CD4-positive, CD25-positive, alpha-beta regulatory T cell (primary cell): ENCODE data around the gene S100A3. TPM values are rescaled to one million over a fixed set of nuclear protein-coding genes. Genes with fewer than 3 reads are reported as not detected.
"Not testable (repeated sequence)": the region's sequence is repeated elsewhere in the genome, so short reads cannot be mapped to it uniquely, and the experiment has no call there.

Source experiments
- ATAC-seq, 2 donors: fragments of 150-1000 bp; cut with Tn5 transposase; one replicate each; pipeline ENCODE4 v1.10.0; 2021; ENCODE audit warnings: low read depth in 2 of 2, moderate number of reproducible peaks in 2 of 2, moderate library complexity in 1 of 2
- DNase-seq, 3 donors: peaks; one replicate each; pipeline versions ENCODE4 v3.0.0 to v3.0.0-alpha.2; 2012 to 2022; ENCODE audit warnings: mixed read lengths in 1 of 3
- H3K27ac ChIP-seq: one replicate; pipeline ENCODE4 v1.7.0; 2013; ENCODE audit warnings: mild to moderate bottlenecking, low read length; ENCODE audit not compliant: insufficient read depth, poor library complexity, severe bottlenecking
- H3K27me3 ChIP-seq: one replicate; pipeline ENCODE4 v1.7.0; 2013; ENCODE audit warnings: low read length; ENCODE audit not compliant: control insufficient read depth, insufficient read depth
- H3K36me3 ChIP-seq: one replicate; pipeline ENCODE4 v1.7.0; 2013; ENCODE audit warnings: mild to moderate bottlenecking, low read length, moderate library complexity; ENCODE audit not compliant: control insufficient read depth, insufficient read depth
- H3K4me1 ChIP-seq: 2 replicates; pipeline ENCODE4 v1.7.0; 2013; ENCODE audit warnings: mild to moderate bottlenecking, low read length; ENCODE audit not compliant: insufficient read depth, control insufficient read depth, poor library complexity, severe bottlenecking
- H3K4me3 ChIP-seq: one replicate; pipeline ENCODE4 v1.7.0; 2013; ENCODE audit warnings: low read depth, mild to moderate bottlenecking, low read length, moderate library complexity
- H3K9me3 ChIP-seq, 2 experiments: 1 replicate in 1 of 2; 2 replicates in 1 of 2; pipeline ENCODE4 v1.7.0; 2013; ENCODE audit warnings: low read length in 2 of 2, mild to moderate bottlenecking in 1 of 2, moderate library complexity in 1 of 2; ENCODE audit not compliant: control insufficient read depth in 2 of 2
- H3K27ac Mint-ChIP-seq, 3 donors: one replicate each; pipeline ENCODE4 v1.8.0; 2020 to 2022; ENCODE audit warnings: mild to moderate bottlenecking in 3 of 3, mixed read lengths in 3 of 3, moderate library complexity in 2 of 3
- H3K27me3 Mint-ChIP-seq: one replicate; pipeline ENCODE4 v1.8.0; 2022; ENCODE audit warnings: mild to moderate bottlenecking, mixed read lengths
- H3K36me3 Mint-ChIP-seq: one replicate; pipeline ENCODE4 v1.8.0; 2020; ENCODE audit warnings: mixed read lengths
- H3K4me1 Mint-ChIP-seq, 4 donors: one replicate each; pipeline ENCODE4 v1.8.0; 2020 to 2022; ENCODE audit warnings: mixed read lengths in 4 of 4, mild to moderate bottlenecking in 1 of 4
- H3K4me3 Mint-ChIP-seq, 4 donors: one replicate each; pipeline ENCODE4 v1.8.0; 2020 to 2022; ENCODE audit warnings: mild to moderate bottlenecking in 4 of 4, mixed read lengths in 4 of 4, moderate library complexity in 3 of 4
- H3K9me3 Mint-ChIP-seq, 7 donors: one replicate each; pipeline ENCODE4 v1.8.0; 2020 to 2022; ENCODE audit warnings: mixed read lengths in 7 of 7, mild to moderate bottlenecking in 3 of 7, moderate library complexity in 2 of 7
- polyA plus RNA-seq, 4 donors: library from polyadenylated mRNA; unstranded; fragments of 300-500 nt; fragmentation: Illumina TruSeq; gene quantifications; one replicate each; pipeline ENCODE4 v1.2.3, GENCODE V29; 2021
- total RNA-seq: library from RNA; stranded (reverse); gene quantifications from one replicate; pipeline ENCODE4 v1.2.3, GENCODE V29; 2022

The S100A3 gene
- total and polyA plus RNA-seq, 5 donors from 2014 or later = not detected

GRCh38 chr1:153562021-153562420, 13.0 kb upstream of the S100A3 start:
- H3K36me3 Mint-ChIP-seq, H3K9me3 Mint-ChIP-seq, H3K9me3 ChIP-seq, H3K27me3 ChIP-seq, H3K36me3 ChIP-seq, DNase-seq, H3K27me3 Mint-ChIP-seq, H3K27ac ChIP-seq, H3K4me3 Mint-ChIP-seq, ATAC-seq, H3K4me3 ChIP-seq, H3K27ac Mint-ChIP-seq: not testable (repeated sequence)
- peaks cover 18% of the 10 kb centered on the region for H3K4me1 ChIP-seq
- peaks cover 0 to 19% (median 14%) of the 10 kb centered on the region in 4 donors for H3K4me1 Mint-ChIP-seq

- Histone ChIP-seq H3K27me3 (no peaks in the 10 kb centered on the region), H3K9me3 (no peaks in the 10 kb centered on the region), H3K4me3 (no peak overlapping the region), H3K36me3 (no peaks in the 10 kb centered on the region), H3K4me1 (peaks cover 13% of the 10 kb centered on the region), H3K27ac (no peak overlapping the region)
- Mint-ChIP-seq H3K27me3 (no peaks in the 10 kb centered on the region), H3K36me3 (no peaks in the 10 kb centered on the region), H3K4me1 (peaks cover 0 to 14% (median 9%) of the 10 kb centered on the region in 4 donors), H3K27ac (peak overlapping the region in 1 of 3 donors; percentile 86), H3K4me3 (no peak overlapping the region), H3K9me3 (no peaks in the 10 kb centered on the region)
- ATAC-seq (no peak), DNase-seq (no peak)
These were observed 12.5 kb upstream of the S100A3 start for GRCh38 chr1:153561466-153561985.

GRCh38 chr1:153560771-153561465, 11.9 kb upstream of the S100A3 start:
- DNase-seq (no peak), ATAC-seq (no peak)
- no peak overlapping the region for H3K4me3 ChIP-seq
- H3K27me3 ChIP-seq = no peaks in the 10 kb centered on the region
- no peak overlapping the region for H3K27ac ChIP-seq
- peaks cover 7% of the 10 kb centered on the region for H3K4me1 ChIP-seq
- Mint-ChIP-seq H3K4me3 (peak overlapping the region in 1 of 4 donors; percentile 43), H3K9me3 (no peaks in the 10 kb centered on the region), H3K27me3 (no peaks in the 10 kb centered on the region), H3K4me1 (peaks cover 0 to 9% (median 5%) of the 10 kb centered on the region in 4 donors), H3K27ac (no peak overlapping the region), H3K36me3 (no peaks in the 10 kb centered on the region)
- no peaks in the 10 kb centered on the region for H3K36me3 ChIP-seq
- H3K9me3 ChIP-seq = no peaks in the 10 kb centered on the region

DNA sequence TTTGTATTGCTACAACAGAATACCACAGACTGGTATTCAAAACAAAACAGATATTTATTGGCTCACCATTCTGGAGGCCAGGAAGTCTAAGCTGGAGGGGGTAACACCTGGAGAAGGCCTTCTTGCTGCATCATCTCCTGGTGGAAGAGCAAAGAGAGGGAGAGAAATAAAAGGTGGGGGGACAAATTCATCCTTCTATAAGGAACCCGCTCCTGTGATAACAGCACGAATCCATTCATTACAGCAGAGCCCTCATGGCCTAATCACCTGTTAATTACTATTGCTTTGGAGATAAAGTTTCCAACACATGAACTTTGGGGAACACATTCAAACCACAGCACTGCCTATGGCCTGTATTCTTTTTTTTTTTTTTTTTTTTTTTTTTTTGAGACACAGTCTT, 11.2 kb upstream of the S100A3 start:
- Mint-ChIP-seq H3K27ac (no peak overlapping the region), H3K4me3 (peak overlapping the region in 1 of 4 donors; percentile 21), H3K27me3 (no peaks in the 10 kb centered on the region), H3K4me1 (peaks cover 0 to 4% (median under 1%) of the 10 kb centered on the region in 4 donors), H3K9me3 (no peaks in the 10 kb centered on the region), H3K36me3 (no peaks in the 10 kb centered on the region)
- no peaks in the 10 kb centered on the region for H3K27me3 ChIP-seq
- DNase-seq (no peak), ATAC-seq (no peak)
- H3K4me3 ChIP-seq = no peak overlapping the region
- H3K36me3 ChIP-seq = no peaks in the 10 kb centered on the region
- no peaks in the 10 kb centered on the region for H3K9me3 ChIP-seq
- peaks cover under 1% of the 10 kb centered on the region for H3K4me1 ChIP-seq
- H3K27ac ChIP-seq = no peak overlapping the region

GRCh38 chr1:153557877-153558276, 8.8 kb upstream of the S100A3 start:
- peaks cover 0 to 4% (median 0%) of the 10 kb centered on the region in 4 donors for H3K4me1 Mint-ChIP-seq
- Histone ChIP-seq H3K4me3 (no peak overlapping the region), H3K27me3 (no peaks in the 10 kb centered on the region), H3K9me3 (no peaks in the 10 kb centered on the region), H3K4me1 (no peaks in the 10 kb centered on the region), H3K36me3 (no peaks in the 10 kb centered on the region), H3K27ac (no peak overlapping the region)
- ATAC-seq (no peak), DNase-seq (no peak)
- H3K27me3 Mint-ChIP-seq = no peaks in the 10 kb centered on the region
- H3K27ac Mint-ChIP-seq = no peak overlapping the region
- no peaks in the 10 kb centered on the region for H3K9me3 Mint-ChIP-seq
- H3K36me3 Mint-ChIP-seq = no peaks in the 10 kb centered on the region
- H3K4me3 Mint-ChIP-seq = no peak overlapping the region

- Histone ChIP-seq H3K27me3 (no peaks in the 10 kb centered on the region), H3K4me3 (no peak overlapping the region), H3K9me3 (no peaks in the 10 kb centered on the region), H3K4me1 (no peaks in the 10 kb centered on the region), H3K36me3 (no peaks in the 10 kb centered on the region), H3K27ac (no peak overlapping the region)
- ATAC-seq (no peak), DNase-seq (no peak)
- no peaks in the 10 kb centered on the region for H3K27me3 Mint-ChIP-seq
- no peaks in the 10 kb centered on the region for H3K9me3 Mint-ChIP-seq
- H3K4me3 Mint-ChIP-seq = no peak overlapping the region
- H3K27ac Mint-ChIP-seq = peak overlapping the region in 1 of 3 donors; percentile 54
- peaks cover 0 to 4% (median 0%) of the 10 kb centered on the region in 4 donors for H3K4me1 Mint-ChIP-seq
- H3K36me3 Mint-ChIP-seq = no peaks in the 10 kb centered on the region
These were observed 7.3 kb upstream of the S100A3 start for GRCh38 chr1:153556348-153556747.

- H3K27ac ChIP-seq = no peak overlapping the region
- DNase-seq = no peak
- H3K27me3 ChIP-seq = no peaks in the 10 kb centered on the region
- H3K4me1 Mint-ChIP-seq = peaks cover 0 to 6% (median 0%) of the 10 kb centered on the region in 4 donors
- ATAC-seq = no peak
- no peaks in the 10 kb centered on the region for H3K4me1 ChIP-seq
- H3K4me3 ChIP-seq = no peak overlapping the region
- H3K36me3 ChIP-seq = no peaks in the 10 kb centered on the region
- no peaks in the 10 kb centered on the region for H3K9me3 Mint-ChIP-seq
- H3K4me3 Mint-ChIP-seq = no peak overlapping the region
- no peaks in the 10 kb centered on the region for H3K27me3 Mint-ChIP-seq
- H3K9me3 ChIP-seq = no peaks in the 10 kb centered on the region
- peak overlapping the region in 1 of 3 donors; percentile 59 for H3K27ac Mint-ChIP-seq
- H3K36me3 Mint-ChIP-seq = no peaks in the 10 kb centered on the region
These were observed 4.9 kb upstream of the S100A3 start for GRCh38 chr1:153553830-153554541.
